Kidney glomerular epithelial cell (primary cell): ENCODE measurements around the gene ZFAND4.
"Not testable (repeated sequence)": the region's sequence is repeated elsewhere in the genome, so short reads cannot be mapped to it uniquely, and the experiment has no call there.

Experiments used
- DNase-seq: peaks from one replicate; lab custom pipeline; 2025; lab: John Stamatoyannopoulos, UW

The ZFAND4 gene

GRCh38 chr10:45589868-45590267 is 82.7 kb downstream of the ZFAND4 start:
- no peak for DNase-seq

- DNase-seq: no peak
These were observed 83.6 kb downstream of the ZFAND4 start for GRCh38 chr10:45589009-45589408.

DNA sequence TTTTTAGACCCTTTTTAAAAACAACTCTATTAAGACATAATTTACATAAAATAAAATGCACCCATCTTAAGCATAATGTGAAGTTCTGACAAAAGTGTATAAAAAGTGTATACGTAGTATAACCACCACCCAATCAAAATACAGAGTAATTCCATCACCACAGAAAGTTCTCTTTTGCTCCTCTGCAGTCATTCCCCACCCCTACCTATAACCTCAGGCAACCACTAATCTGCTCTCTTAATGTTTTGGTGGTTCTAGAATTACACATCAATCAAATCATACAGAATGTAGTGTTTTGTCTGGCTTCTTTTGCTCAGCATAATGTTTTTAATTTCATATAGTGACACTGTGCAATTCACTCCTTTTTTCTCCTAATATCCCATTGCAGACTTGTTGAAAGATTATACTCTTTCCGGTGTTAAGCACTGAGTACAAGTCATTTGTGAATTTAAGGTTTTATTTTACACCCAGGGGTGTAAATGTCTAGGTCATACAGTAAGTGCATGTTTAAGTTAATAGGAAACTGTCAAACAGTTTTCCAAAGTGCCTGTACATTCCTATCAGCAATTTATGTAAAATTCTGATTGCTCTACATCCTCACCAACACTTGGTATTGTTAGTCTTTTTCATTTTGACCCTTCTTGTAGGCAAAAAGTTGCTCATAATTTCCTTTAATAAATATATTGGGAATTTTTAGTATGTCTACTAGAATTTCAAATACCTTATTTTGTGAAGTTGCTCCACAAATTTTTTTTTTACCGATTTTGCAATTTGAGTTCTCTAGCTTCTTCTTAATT is 86.3 kb downstream of the ZFAND4 start:
- DNase-seq: no peak

GRCh38 chr10:45585131-45585530 is 87.4 kb downstream of the ZFAND4 start:
- no peak for DNase-seq

- DNase-seq: no peak
These were observed 90.2 kb downstream of the ZFAND4 start for GRCh38 chr10:45582386-45582781.

DNA sequence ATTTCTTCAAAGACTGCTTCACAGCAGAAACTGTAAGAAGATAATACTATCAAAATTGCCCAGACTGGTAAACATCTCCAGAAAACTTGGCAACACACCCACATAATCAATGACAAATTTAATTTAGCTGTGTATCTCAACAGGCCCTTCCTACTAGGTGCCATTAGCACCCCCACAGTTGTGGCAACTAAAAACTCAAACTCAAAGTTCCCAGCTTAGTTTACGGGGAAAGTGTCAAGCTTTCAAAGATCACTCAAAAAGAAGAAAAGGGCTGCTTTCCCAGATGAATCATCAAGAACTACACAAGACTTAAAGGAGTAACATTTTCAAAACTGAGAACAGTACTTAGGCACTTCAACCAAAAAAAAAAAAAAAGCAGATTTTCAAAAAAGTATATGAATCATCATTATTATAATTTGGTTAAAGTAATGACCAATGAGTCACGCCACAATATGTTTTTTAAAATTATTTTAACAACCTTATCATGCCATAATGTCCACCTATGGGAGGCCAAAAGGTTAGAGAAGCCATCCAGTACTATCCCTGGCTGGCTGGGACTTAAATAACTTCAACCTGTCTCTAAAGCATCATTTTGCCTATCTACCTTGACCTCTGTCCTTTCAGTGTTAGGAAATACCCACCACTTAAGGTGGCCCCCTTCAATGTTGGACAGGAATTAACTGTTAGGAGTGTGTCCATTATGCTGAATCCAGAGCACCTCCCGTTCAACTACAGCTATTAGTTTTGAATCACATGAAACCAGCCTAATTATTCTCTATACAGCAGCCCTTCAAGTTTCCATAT is 90.8 kb downstream of the ZFAND4 start:
- DNase-seq: no peak

GRCh38 chr10:45581216-45581549 is 91.4 kb downstream of the ZFAND4 start:
- no peak for DNase-seq

- DNase-seq: no peak
These were observed 92.0 kb downstream of the ZFAND4 start for GRCh38 chr10:45580371-45581215.

DNA sequence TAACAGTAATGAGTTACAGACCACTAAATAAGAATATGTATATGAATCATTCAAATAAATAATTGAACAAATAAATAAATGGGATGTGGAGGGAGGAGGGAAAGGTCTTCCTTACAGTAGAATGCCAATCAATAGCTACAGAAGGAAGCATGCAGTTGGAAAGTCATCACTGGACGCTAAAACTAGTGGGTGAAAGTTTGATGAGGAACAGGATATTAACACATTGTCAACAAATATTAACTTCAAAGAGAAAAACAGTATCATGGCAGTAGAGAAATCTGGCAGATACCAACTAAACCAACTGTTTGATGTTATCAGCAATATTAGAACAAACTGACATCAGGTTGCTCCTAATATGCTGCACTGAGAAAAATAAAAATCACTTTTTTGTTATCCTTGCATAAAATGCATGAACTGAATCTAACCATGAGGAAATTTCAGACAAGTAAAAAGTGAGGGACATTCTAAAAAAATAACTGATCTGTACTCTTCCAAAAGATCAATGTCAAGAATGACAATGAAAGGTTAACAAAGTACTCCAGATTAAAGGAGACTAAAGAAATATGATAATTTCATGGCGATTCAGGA is 94.1 kb downstream of the ZFAND4 start:
- DNase-seq: no peak

- no peak for DNase-seq
These were observed 96.5 kb downstream of the ZFAND4 start for GRCh38 chr10:45575966-45576597.

GRCh38 chr10:45575032-45575761 is 97.4 kb downstream of the ZFAND4 start:
- DNase-seq: not testable (repeated sequence)

DNA sequence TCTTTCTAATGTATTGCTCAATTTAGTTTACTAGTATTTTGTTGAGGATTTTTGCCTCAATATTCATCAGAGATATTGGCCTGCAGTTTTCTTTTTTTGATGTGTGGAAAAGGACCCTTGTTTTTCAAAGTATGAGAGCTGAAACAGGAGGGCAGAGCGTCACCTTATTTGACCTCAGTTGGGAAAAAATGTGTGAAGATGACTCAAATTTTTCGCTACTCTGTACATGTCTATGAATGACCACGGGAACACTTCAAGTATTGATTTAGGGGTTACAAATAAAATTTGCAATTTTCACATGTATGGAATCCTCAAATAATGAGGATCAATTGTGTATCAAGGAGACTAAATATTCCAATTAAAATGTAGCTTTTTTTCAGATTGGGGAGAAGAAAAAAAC is 103.1 kb downstream of the ZFAND4 start:
- DNase-seq: no peak

GRCh38 chr10:45566415-45566814 is 106.2 kb downstream of the ZFAND4 start:
- no peak for DNase-seq
